Measurements from ENCODE around the gene CCDC184.
"Not testable (repeated sequence)": the region's sequence is repeated elsewhere in the genome, so short reads cannot be mapped to it uniquely, and the experiment has no call there.

The CCDC184 gene

GRCh38 chr12:48180424-48180823 lies 3.0 kb upstream of the CCDC184 start:
- DNase-seq = no peak

- no peak for DNase-seq
Measured at GRCh38 chr12:48180857-48181495, 2.5 kb upstream of the CCDC184 start.

DNA sequence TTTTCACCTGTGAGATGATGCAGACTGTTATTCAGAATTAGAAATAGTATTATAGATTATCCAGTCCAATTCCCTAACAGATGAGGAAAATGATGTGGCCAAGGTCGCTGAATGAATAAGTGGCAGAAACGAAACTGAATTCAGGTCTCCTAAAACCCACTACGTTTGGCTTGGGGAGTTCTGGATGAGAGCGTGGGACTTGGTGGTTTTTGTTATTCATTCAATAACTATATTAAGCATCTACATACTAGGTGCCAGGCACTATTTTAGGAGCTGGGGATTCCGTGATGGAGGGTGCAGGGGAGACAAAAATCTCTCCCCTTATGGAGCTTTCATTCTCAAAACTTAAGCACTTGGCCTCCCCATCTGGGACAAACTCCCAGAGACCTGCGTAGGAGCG lies 813 bp upstream of the CCDC184 start:
- no peak for DNase-seq

- DNase-seq = peak; percentile 66
Measured at GRCh38 chr12:48183876-48184548, 568 bp downstream of the CCDC184 start.

GRCh38 chr12:48184549-48184922 lies 1.1 kb downstream of the CCDC184 start:
- DNase-seq = no peak

GRCh38 chr12:48185181-48185919 lies 1.9 kb downstream of the CCDC184 start:
- DNase-seq = no peak

DNA sequence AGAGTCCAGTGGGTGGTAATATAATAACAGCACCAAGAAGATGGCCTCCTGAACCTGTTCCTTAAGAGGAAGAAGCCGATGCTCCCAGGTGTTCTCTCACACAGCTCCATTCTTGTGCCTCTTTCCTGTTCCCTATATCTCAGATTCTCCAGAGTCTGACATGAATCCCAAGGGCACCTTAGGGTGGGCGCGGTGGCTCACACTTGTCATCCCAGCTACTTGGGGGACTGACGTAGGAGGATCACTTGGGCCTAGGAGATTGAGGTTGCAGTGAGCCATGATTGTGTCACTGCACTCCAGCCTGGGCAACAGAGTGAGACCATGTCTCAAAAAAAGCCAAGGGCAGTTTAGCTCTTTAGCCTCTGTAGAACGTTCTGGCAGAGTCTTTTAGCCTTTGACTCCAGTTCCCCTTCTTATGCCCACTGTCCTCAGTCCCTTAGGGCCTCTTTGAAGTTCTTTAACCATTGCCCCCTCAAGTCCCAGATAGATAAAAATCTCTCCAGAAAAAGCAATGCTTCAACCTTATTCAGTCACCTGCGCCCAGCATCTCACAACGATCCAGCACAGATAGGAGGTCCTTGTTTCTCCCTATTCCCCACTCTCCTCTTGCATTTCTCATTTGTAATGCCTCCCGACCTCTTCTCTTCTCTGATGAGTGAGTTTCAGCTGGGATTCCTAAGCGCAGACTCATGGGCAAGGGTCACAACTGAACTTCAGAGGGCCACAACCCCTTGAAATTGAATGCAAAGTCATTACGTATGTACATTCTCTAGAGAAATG lies 4.7 kb downstream of the CCDC184 start:
- DNase-seq = no peak

- peak; percentile 81 for DNase-seq
Measured at GRCh38 chr12:48189331-48190125, 6.1 kb downstream of the CCDC184 start.

DNA sequence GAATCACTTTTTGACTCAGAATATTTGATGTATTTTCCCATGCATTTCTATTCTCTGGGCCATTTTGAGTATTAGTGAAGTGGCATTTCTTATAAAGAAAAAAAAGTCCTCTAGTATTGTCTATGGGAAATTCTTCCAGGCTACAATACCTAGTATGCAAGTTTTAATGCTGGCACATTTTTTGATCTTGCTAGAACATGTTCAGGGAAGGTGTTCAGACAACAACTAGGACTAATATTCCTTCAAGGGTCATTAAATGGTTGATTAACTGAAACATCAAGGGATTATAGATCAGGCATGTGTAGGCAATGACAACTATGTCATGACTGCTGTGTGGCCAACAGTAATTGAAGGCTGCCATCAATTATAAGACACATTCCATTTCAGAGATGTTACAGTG lies 7.7 kb downstream of the CCDC184 start:
- DNase-seq = no peak

GRCh38 chr12:48192861-48193260 lies 9.4 kb downstream of the CCDC184 start:
- no peak for DNase-seq

- no peak for DNase-seq
Measured at GRCh38 chr12:48193623-48194022, 10.2 kb downstream of the CCDC184 start.

DNA sequence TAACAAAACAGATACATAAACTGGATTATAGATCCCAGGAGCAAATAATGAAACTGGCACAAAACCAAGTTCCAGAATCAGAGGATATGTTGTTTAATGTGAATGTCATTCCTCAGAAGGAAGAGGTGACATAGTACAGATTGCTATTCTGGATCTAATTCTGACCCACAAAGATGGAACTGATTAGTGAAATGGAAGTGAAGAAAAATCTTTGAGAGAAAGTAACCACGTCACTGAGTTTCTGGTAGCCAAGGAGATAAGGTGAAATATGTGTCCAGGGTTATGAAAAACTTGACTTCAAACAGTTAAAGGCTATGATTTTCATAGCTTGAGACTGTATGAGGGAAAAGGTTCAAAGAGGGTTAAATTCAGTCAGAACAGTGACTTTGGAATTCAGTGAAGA lies 11.4 kb downstream of the CCDC184 start:
- no peak for DNase-seq

DNA sequence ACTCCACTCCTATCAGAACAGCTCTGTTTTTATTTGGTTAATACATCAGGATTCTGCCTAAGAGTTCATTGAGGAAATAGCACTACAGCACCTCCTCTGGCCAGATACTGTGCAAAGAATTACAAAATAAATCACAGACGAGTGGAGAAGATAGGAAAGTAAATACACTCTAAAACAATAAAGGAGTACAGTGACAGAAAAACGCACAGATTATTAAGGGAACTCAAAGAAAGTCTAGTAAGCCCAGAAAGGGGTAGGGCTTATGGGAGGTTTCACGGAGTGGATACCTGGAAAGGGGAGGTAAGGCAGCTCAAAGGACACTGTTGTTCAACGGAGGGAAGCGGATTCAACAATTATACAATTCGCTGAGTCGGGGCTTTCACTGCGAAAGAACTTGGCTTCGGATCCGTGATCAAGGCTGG lies 14.1 kb downstream of the CCDC184 start:
- DNase-seq = no peak

GRCh38 chr12:48197971-48198671 lies 14.7 kb downstream of the CCDC184 start:
- peak; percentile 94 for DNase-seq

DNA sequence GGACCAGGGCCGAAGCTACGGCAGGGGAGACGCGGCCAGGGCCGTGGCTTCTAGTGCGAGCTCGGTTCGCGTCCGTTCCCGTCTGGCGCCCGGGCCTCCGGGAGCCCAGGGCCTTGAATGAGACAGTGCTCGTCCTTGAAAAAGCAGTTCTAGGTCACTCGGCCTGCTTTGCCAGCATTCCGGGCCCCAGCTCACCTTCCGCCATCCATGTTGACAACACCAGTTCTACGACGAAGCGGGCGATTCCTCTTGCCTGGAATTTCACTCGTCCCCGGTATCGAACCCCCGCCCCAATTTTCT lies 15.2 kb downstream of the CCDC184 start:
- DNase-seq = peak; percentile 73

- no peak for DNase-seq
Measured at GRCh38 chr12:48198985-48199384, 15.5 kb downstream of the CCDC184 start.

- no peak for DNase-seq
Measured at GRCh38 chr12:48199774-48200221, 16.4 kb downstream of the CCDC184 start.

GRCh38 chr12:48201091-48201490 lies 17.6 kb downstream of the CCDC184 start:
- no peak for DNase-seq

DNA sequence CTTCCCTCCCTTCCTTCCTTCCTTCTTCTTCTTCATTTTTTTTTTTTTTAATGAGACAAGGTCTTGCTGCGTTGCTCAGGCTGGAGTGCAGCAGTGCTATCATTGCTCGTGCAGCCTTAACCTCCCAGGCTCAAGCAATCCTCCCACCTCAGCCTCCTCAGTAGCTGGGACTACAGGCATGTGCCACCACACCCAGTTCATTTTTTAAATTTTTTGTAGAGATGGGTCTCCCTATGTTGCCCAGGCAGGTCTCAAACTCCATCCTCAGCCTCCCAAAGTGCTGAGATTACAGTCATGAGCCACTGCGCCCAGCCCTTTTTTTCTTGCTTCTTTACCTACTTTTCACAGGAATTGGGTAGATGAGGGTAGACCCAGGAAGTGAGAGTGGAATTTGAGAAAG lies 18.1 kb downstream of the CCDC184 start:
- no peak for DNase-seq

DNA sequence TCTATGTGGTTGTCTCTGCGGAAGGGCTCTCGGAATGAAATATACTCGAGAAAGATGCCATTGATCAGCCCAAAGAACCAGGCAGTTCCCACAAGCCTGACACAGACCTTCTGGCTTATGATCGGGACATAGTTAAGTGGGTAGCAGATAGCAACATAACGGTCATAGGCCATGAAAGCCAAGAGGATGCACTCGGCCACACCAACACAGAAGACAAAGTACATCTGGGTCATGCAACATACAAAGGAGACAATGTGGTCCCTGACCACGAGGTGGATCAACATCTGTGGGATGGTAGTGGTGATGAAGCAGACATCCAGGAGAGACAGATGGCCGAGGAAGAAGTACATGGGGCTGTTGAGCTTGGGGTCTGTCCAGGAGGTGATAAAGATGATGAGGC lies 19.3 kb downstream of the CCDC184 start:
- no peak for DNase-seq

GRCh38 chr12:48203192-48203591 lies 19.7 kb downstream of the CCDC184 start, which contains the start of gene OR10AD1:
OR10AD1 (minus strand) TSS chr12:48203292; CDS start chr12:48203292, 0 bp downstream.
- no peak for DNase-seq

- DNase-seq = not testable (repeated sequence)
Measured at GRCh38 chr12:48209495-48209894, 26.1 kb downstream of the CCDC184 start.
